Neural cell (in vitro differentiated cells): Measurements from ENCODE around the gene TRIM2.

ENCODE experiments used
- EZH2 ChIP-seq: fragments of 200-600, 300-800 bp; shearing (Covaris generic), sonication (generic); IDR thresholded peaks from 2 replicates; pipeline ENCODE4 v1.6.1; 2014; ENCODE audit warnings: antibody characterized with exemption, low read length, borderline replicate concordance, mild to moderate bottlenecking; ENCODE audit not compliant: insufficient read depth, poor library complexity, severe bottlenecking
- TF ChIP-seq, protein P1 (sequence below): fragments of 450-650 bp; IDR thresholded peaks from 2 replicates; pipeline ENCODE4 v1.5.1; 2014; ENCODE audit warnings: antibody characterized with exemption, mild to moderate bottlenecking, moderate library complexity; ENCODE audit not compliant: poor library complexity, severe bottlenecking
- TF ChIP-seq, protein P2 (sequence below): IDR thresholded peaks from 2 replicates; pipeline ENCODE4 v1.6.1; 2012; ENCODE audit warnings: borderline replicate concordance

DNA sequence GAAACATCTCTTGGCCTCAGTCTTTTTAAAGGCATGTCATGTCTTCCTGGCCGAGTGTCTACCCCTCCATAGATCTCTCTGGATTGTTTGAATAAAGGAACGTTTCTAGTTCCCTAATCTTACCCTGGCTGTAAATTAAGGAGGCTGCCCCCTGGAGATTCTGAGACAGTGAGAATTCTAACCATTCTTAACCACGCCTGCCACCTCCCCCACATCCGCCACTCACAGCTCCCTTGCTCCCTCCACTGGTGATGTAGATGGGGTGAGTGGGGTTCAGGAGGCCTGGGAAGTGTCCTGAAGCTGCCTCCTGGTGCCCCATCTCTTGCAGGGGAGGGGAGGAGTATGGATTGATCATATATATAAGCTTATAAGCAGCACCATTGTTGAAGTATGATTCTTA is 48.0 kb upstream of the TRIM2 start:
- TF ChIP-seq, protein P1, sequence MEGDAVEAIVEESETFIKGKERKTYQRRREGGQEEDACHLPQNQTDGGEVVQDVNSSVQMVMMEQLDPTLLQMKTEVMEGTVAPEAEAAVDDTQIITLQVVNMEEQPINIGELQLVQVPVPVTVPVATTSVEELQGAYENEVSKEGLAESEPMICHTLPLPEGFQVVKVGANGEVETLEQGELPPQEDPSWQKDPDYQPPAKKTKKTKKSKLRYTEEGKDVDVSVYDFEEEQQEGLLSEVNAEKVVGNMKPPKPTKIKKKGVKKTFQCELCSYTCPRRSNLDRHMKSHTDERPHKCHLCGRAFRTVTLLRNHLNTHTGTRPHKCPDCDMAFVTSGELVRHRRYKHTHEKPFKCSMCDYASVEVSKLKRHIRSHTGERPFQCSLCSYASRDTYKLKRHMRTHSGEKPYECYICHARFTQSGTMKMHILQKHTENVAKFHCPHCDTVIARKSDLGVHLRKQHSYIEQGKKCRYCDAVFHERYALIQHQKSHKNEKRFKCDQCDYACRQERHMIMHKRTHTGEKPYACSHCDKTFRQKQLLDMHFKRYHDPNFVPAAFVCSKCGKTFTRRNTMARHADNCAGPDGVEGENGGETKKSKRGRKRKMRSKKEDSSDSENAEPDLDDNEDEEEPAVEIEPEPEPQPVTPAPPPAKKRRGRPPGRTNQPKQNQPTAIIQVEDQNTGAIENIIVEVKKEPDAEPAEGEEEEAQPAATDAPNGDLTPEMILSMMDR, result peak; percentile 36
- no peak for TF ChIP-seq EZH2
- TF ChIP-seq, protein P2, sequence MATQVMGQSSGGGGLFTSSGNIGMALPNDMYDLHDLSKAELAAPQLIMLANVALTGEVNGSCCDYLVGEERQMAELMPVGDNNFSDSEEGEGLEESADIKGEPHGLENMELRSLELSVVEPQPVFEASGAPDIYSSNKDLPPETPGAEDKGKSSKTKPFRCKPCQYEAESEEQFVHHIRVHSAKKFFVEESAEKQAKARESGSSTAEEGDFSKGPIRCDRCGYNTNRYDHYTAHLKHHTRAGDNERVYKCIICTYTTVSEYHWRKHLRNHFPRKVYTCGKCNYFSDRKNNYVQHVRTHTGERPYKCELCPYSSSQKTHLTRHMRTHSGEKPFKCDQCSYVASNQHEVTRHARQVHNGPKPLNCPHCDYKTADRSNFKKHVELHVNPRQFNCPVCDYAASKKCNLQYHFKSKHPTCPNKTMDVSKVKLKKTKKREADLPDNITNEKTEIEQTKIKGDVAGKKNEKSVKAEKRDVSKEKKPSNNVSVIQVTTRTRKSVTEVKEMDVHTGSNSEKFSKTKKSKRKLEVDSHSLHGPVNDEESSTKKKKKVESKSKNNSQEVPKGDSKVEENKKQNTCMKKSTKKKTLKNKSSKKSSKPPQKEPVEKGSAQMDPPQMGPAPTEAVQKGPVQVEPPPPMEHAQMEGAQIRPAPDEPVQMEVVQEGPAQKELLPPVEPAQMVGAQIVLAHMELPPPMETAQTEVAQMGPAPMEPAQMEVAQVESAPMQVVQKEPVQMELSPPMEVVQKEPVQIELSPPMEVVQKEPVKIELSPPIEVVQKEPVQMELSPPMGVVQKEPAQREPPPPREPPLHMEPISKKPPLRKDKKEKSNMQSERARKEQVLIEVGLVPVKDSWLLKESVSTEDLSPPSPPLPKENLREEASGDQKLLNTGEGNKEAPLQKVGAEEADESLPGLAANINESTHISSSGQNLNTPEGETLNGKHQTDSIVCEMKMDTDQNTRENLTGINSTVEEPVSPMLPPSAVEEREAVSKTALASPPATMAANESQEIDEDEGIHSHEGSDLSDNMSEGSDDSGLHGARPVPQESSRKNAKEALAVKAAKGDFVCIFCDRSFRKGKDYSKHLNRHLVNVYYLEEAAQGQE, result no peak
